HEK293 (cell line): ENCODE results near the gene INHBB.

Source experiments
- CTCF ChIA-PET: fragments of 350-600 bp; formaldehyde crosslinking; extraction: SDS; loops from one replicate; lab custom pipeline; 2021; ENCODE audit warnings: antibody characterized with exemption; lab: Yijun Ruan, JAX
- POLR2A ChIA-PET: fragments of 300-600 bp; formaldehyde crosslinking; extraction: SDS; loops from one replicate; lab custom pipeline; 2020; ENCODE audit warnings: antibody characterized with exemption, inconsistent platforms; lab: Yijun Ruan, JAX
- H3K27ac ChIP-seq: fragments of 200-500 bp; sonication (Bioruptor generic); 2 replicates; pipeline ENCODE4 v1.5.1; 2014; ENCODE audit warnings: low read depth, low read length, control low read depth, inconsistent platforms; ENCODE audit errors: extremely low read depth
- H3K36me3 ChIP-seq, 2 experiments: fragments of 200-500 bp in 1 of 2; sonication (Bioruptor generic) in 1 of 2; 1 replicate in 1 of 2; 2 replicates in 1 of 2; pipeline ENCODE4 v1.5.1; 2014 to 2017; ENCODE audit warnings: inconsistent platforms in 2 of 2, low read length in 2 of 2; ENCODE audit not compliant: control insufficient read depth in 2 of 2, insufficient read depth in 1 of 2
- H3K4me1 ChIP-seq: fragments of 200-500 bp; sonication (Bioruptor generic); 2 replicates; pipeline ENCODE4 v1.5.1; 2014; ENCODE audit warnings: mild to moderate bottlenecking, low read length, inconsistent platforms; ENCODE audit not compliant: control insufficient read depth, insufficient read depth
- H3K4me3 ChIP-seq: 2 replicates; pipeline ENCODE4 v1.5.1; 2011; ENCODE audit warnings: low read depth, mild to moderate bottlenecking, control low read depth, low read length, moderate library complexity
- H3K9me3 ChIP-seq: fragments of 200-500 bp; sonication (Bioruptor generic); 2 replicates; pipeline ENCODE4 v1.5.1; 2014; ENCODE audit warnings: low read depth, low read length, inconsistent platforms; ENCODE audit not compliant: control insufficient read depth, insufficient read depth
- KLF10 ChIP-seq: fragments of 450-650 bp; IDR thresholded peaks from 2 replicates; pipeline ENCODE4 v1.5.1; 2018; ENCODE audit warnings: missing biosample characterization, mild to moderate bottlenecking, missing genetic modification characterization
- KLF8 ChIP-seq: fragments of 450-650 bp; formaldehyde crosslinking; IDR thresholded peaks from 2 replicates; pipeline ENCODE4 v1.5.1; 2016; ENCODE audit warnings: missing biosample characterization, missing genetic modification characterization
- PRDM1 ChIP-seq: fragments of 450-650 bp; formaldehyde crosslinking; IDR thresholded peaks from 2 replicates; pipeline ENCODE4; 2016; ENCODE audit warnings: missing biosample characterization, missing genetic modification characterization
- SP7 ChIP-seq: fragments of 450-650 bp; formaldehyde crosslinking; IDR thresholded peaks from 2 replicates; pipeline ENCODE4 v1.5.1; 2016; ENCODE audit warnings: missing biosample characterization, missing genetic modification characterization
- ZNF146 ChIP-seq: fragments of 450-650 bp; formaldehyde crosslinking; IDR thresholded peaks from 2 replicates; pipeline ENCODE4 v1.5.1; 2016; ENCODE audit warnings: missing biosample characterization, missing genetic modification characterization
- ZNF169 ChIP-seq: fragments of 450-650 bp; formaldehyde crosslinking; IDR thresholded peaks from 2 replicates; pipeline ENCODE4 v1.5.1; 2016; ENCODE audit warnings: missing biosample characterization, missing genetic modification characterization
- ZNF221 ChIP-seq: fragments of 450-650 bp; formaldehyde crosslinking; IDR thresholded peaks from 2 replicates; pipeline ENCODE4 v1.5.1; 2017; ENCODE audit warnings: missing biosample characterization, missing genetic modification characterization, borderline replicate concordance
- ZNF416 ChIP-seq: fragments of 450-650 bp; formaldehyde crosslinking; IDR thresholded peaks from 2 replicates; pipeline ENCODE4 v1.5.1; 2016; ENCODE audit warnings: missing biosample characterization, missing genetic modification characterization
- ZNF664 ChIP-seq: fragments of 450-650 bp; formaldehyde crosslinking; IDR thresholded peaks from 2 replicates; pipeline ENCODE4 v1.5.1; 2016; ENCODE audit warnings: missing biosample characterization, missing genetic modification characterization
- ZNF677 ChIP-seq: fragments of 450-650 bp; IDR thresholded peaks from 2 replicates; pipeline ENCODE4 v1.5.0; 2018; ENCODE audit warnings: missing biosample characterization, mild to moderate bottlenecking, missing genetic modification characterization, moderate library complexity
- ZNF785 ChIP-seq: fragments of 450-650 bp; formaldehyde crosslinking; IDR thresholded peaks from 2 replicates; pipeline ENCODE4 v1.5.1; 2016; ENCODE audit warnings: missing biosample characterization, missing genetic modification characterization
- ZSCAN16 ChIP-seq: fragments of 450-650 bp; formaldehyde crosslinking; IDR thresholded peaks from 2 replicates; pipeline ENCODE4 v1.5.1; 2016; ENCODE audit warnings: missing biosample characterization, missing genetic modification characterization
- ZXDB ChIP-seq: fragments of 450-650 bp; formaldehyde crosslinking; IDR thresholded peaks from 2 replicates; pipeline ENCODE4 v1.5.1; 2016; ENCODE audit warnings: missing biosample characterization, missing genetic modification characterization
- TF ChIP-seq, protein P1 (sequence below): fragments of 450-650 bp; formaldehyde crosslinking; IDR thresholded peaks from 2 replicates; pipeline ENCODE4 v1.5.1; 2016; ENCODE audit warnings: missing biosample characterization, missing genetic modification characterization, borderline replicate concordance
- TF ChIP-seq, protein P2 (sequence below): fragments of 450-650 bp; formaldehyde crosslinking; IDR thresholded peaks from 2 replicates; pipeline ENCODE4 v1.5.1; 2016; ENCODE audit warnings: missing biosample characterization, missing genetic modification characterization
- TF ChIP-seq, protein P3 (sequence below): fragments of 450-650 bp; formaldehyde crosslinking; IDR thresholded peaks from 2 replicates; pipeline ENCODE4 v1.5.1; 2016; ENCODE audit warnings: missing biosample characterization, missing genetic modification characterization

The INHBB gene

DNA sequence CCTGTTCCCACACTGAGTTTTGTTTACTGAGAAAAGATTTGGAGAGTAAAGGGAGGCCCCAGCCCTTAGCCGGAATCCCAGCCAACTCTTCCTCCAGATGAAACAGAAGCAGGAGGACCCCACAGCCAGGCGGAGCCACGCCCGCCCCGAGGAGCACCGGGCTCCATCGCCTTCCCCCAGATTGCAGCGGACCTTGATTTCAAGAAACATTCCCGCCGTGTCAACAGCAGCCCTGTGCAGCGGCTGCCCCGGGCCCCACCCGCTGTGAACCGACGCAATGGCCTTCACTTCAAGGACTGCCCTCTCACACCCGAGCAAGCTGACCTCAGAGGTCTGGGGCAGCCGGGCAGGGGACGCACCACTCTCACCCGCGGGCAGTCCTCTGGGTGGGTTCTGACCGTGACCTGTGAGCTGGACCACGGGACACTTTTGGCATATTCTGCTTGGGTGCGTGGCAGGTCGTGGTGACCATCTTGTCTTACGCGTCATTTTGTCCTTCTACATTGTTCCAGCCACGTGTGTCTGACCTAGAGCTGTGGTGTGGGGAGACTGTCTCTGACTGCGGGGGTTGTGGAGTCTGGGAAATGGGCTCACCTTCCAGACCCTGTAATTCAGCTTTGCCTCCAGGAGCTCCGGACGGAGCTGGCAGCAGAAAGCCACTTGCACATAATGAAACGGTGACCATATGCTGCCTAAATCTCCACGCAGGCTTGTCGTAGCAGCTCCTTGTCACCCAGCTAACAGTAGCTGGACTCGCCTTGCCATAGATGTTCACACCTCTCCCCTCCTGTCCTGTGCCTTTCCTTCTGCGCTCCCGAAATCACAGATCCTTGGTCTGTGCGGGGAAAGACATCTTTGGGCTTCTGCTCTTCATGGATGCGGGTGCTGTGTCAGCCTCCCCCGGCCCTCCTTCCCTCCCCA is 32.0 kb upstream of the INHBB start:
- no peaks in the 10 kb centered on the region for H3K36me3 ChIP-seq
- ChIA-PET CTCF (interaction anchor here (0.6 to 4.9 kb wide), 39 partner anchors 9 to 1246 kb away, joined by 3 to 74 read pairs (median 5); partner anchors contain the start of gene RALB), POLR2A (interaction anchor here (1.1 to 1.2 kb wide), 2 partner anchors 62 to 301 kb away, joined by 3 to 4 read pairs; partner anchors contain the start of genes EPB41L5 and RALB)
- H3K9me3 ChIP-seq: no peaks in the 10 kb centered on the region
- TF ChIP-seq ZNF785 (tag by site-specific recombination) (no peak), ZNF169 (tag by site-specific recombination) (no peak), ZNF221 (tag by site-specific recombination) (no peak), KLF10 (tag by site-specific recombination) (no peak), ZNF146 (tag by site-specific recombination) (no peak), ZNF677 (no peak), SP7 (tag by site-specific recombination) (no peak), PRDM1 (tag by site-specific recombination) (no peak), ZNF416 (no peak), KLF8 (tag by site-specific recombination) (no peak), ZXDB (no peak), ZSCAN16 (tag by site-specific recombination) (no peak), ZNF664 (tag by site-specific recombination) (no peak)
- TF ChIP-seq, protein P1, sequence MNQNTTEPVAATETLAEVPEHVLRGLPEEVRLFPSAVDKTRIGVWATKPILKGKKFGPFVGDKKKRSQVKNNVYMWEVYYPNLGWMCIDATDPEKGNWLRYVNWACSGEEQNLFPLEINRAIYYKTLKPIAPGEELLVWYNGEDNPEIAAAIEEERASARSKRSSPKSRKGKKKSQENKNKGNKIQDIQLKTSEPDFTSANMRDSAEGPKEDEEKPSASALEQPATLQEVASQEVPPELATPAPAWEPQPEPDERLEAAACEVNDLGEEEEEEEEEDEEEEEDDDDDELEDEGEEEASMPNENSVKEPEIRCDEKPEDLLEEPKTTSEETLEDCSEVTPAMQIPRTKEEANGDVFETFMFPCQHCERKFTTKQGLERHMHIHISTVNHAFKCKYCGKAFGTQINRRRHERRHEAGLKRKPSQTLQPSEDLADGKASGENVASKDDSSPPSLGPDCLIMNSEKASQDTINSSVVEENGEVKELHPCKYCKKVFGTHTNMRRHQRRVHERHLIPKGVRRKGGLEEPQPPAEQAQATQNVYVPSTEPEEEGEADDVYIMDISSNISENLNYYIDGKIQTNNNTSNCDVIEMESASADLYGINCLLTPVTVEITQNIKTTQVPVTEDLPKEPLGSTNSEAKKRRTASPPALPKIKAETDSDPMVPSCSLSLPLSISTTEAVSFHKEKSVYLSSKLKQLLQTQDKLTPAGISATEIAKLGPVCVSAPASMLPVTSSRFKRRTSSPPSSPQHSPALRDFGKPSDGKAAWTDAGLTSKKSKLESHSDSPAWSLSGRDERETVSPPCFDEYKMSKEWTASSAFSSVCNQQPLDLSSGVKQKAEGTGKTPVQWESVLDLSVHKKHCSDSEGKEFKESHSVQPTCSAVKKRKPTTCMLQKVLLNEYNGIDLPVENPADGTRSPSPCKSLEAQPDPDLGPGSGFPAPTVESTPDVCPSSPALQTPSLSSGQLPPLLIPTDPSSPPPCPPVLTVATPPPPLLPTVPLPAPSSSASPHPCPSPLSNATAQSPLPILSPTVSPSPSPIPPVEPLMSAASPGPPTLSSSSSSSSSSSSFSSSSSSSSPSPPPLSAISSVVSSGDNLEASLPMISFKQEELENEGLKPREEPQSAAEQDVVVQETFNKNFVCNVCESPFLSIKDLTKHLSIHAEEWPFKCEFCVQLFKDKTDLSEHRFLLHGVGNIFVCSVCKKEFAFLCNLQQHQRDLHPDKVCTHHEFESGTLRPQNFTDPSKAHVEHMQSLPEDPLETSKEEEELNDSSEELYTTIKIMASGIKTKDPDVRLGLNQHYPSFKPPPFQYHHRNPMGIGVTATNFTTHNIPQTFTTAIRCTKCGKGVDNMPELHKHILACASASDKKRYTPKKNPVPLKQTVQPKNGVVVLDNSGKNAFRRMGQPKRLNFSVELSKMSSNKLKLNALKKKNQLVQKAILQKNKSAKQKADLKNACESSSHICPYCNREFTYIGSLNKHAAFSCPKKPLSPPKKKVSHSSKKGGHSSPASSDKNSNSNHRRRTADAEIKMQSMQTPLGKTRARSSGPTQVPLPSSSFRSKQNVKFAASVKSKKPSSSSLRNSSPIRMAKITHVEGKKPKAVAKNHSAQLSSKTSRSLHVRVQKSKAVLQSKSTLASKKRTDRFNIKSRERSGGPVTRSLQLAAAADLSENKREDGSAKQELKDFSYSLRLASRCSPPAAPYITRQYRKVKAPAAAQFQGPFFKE: no peak
- TF ChIP-seq, protein P2, sequence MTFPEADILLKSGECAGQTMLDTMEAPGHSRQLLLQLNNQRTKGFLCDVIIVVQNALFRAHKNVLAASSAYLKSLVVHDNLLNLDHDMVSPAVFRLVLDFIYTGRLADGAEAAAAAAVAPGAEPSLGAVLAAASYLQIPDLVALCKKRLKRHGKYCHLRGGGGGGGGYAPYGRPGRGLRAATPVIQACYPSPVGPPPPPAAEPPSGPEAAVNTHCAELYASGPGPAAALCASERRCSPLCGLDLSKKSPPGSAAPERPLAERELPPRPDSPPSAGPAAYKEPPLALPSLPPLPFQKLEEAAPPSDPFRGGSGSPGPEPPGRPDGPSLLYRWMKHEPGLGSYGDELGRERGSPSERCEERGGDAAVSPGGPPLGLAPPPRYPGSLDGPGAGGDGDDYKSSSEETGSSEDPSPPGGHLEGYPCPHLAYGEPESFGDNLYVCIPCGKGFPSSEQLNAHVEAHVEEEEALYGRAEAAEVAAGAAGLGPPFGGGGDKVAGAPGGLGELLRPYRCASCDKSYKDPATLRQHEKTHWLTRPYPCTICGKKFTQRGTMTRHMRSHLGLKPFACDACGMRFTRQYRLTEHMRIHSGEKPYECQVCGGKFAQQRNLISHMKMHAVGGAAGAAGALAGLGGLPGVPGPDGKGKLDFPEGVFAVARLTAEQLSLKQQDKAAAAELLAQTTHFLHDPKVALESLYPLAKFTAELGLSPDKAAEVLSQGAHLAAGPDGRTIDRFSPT (tag by site-specific recombination): no peak
- TF ChIP-seq, protein P3, sequence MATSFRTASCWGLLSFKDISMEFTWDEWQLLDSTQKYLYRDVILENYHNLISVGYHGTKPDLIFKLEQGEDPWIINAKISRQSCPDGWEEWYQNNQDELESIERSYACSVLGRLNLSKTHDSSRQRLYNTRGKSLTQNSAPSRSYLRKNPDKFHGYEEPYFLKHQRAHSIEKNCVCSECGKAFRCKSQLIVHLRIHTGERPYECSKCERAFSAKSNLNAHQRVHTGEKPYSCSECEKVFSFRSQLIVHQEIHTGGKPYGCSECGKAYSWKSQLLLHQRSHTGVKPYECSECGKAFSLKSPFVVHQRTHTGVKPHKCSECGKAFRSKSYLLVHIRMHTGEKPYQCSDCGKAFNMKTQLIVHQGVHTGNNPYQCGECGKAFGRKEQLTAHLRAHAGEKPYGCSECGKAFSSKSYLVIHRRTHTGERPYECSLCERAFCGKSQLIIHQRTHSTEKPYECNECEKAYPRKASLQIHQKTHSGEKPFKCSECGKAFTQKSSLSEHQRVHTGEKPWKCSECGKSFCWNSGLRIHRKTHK (tag by site-specific recombination): no peak
- H3K4me1 ChIP-seq: no peaks in the 10 kb centered on the region
- no peak overlapping the region for H3K27ac ChIP-seq
- H3K4me3 ChIP-seq: no peak overlapping the region
